Measurements from ENCODE around the gene B3GNT9.

DNA sequence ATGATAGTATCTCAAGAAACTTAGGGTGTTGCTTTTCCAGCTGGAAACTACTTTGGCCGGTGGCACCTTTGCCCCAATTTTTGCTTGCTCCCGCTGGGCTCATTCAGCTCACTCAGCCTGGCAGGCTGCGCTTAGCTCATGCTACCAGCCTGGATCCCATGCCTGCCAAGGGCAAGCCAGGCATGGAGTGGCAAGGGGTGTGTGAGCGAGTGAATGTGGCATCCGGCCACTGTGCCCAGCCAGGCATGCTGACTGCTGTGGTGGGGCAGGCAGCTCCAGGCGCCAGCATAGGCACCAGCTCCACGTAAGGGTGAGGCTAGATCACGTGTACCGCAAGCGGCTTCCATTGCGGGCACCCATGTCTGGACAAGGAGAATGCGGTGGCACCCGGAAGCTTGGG is 9.4 kb downstream of the B3GNT9 start:
- TF ChIP-seq, protein P1, sequence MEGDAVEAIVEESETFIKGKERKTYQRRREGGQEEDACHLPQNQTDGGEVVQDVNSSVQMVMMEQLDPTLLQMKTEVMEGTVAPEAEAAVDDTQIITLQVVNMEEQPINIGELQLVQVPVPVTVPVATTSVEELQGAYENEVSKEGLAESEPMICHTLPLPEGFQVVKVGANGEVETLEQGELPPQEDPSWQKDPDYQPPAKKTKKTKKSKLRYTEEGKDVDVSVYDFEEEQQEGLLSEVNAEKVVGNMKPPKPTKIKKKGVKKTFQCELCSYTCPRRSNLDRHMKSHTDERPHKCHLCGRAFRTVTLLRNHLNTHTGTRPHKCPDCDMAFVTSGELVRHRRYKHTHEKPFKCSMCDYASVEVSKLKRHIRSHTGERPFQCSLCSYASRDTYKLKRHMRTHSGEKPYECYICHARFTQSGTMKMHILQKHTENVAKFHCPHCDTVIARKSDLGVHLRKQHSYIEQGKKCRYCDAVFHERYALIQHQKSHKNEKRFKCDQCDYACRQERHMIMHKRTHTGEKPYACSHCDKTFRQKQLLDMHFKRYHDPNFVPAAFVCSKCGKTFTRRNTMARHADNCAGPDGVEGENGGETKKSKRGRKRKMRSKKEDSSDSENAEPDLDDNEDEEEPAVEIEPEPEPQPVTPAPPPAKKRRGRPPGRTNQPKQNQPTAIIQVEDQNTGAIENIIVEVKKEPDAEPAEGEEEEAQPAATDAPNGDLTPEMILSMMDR (conservative IDR thresholded peaks at IDR 0.05; ENCODE audit: low read depth, low read length), result no peak
- no peak for TF ChIP-seq EZH2 (IDR thresholded peaks at IDR 0.05; ENCODE audit: low read length, unreplicated experiment)
